GM12892 (cell line): ENCODE data around the gene UGGT2.

Experiments
- DNase-seq: peaks from one replicate; pipeline ENCODE4 v3.0.0; 2011; ENCODE audit not compliant: insufficient read length
- FAIRE-seq: peaks from 2 replicates; lab custom pipeline; 2011; peaks lifted over from hg19 to GRCh38; lab: Jason Lieb, UNC
- POLR2A ChIP-seq: IDR thresholded peaks from 2 replicates; pipeline ENCODE4 v1.6.1; 2011; ENCODE audit warnings: low read depth, low read length, control low read depth
- POLR2AphosphoS5 ChIP-seq: IDR thresholded peaks from 2 replicates; pipeline ENCODE4 v1.6.1; 2011; ENCODE audit warnings: low read depth, low read length, control low read depth
- TAF1 ChIP-seq: IDR thresholded peaks from 2 replicates; pipeline ENCODE4 v1.6.1; 2011; ENCODE audit warnings: low read depth, mild to moderate bottlenecking, control low read depth, low read length, borderline replicate concordance

UGGT2 gene

DNA sequence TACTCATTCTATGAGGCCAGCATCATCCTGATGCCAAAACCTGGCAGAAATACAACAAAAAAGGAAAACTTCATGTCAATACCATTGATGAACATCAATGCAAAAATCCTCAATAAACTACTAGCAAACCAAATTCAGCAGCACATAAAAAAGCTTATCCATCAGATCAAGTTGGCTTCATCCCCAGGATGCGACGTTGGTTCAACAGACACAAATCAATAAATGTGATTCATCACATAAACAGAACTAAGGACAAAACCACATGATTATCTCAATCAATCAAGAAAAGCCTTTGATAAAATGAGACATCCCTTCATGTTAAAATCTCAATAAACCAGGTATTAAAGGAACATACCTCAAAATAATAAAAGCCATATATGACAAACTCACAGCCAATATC lies 134.3 kb downstream of the UGGT2 start:
- no peak for DNase-seq
- FAIRE-seq, result no peak
- TF ChIP-seq POLR2AphosphoS5, result no peak
- TF ChIP-seq POLR2A, result no peak

DNA sequence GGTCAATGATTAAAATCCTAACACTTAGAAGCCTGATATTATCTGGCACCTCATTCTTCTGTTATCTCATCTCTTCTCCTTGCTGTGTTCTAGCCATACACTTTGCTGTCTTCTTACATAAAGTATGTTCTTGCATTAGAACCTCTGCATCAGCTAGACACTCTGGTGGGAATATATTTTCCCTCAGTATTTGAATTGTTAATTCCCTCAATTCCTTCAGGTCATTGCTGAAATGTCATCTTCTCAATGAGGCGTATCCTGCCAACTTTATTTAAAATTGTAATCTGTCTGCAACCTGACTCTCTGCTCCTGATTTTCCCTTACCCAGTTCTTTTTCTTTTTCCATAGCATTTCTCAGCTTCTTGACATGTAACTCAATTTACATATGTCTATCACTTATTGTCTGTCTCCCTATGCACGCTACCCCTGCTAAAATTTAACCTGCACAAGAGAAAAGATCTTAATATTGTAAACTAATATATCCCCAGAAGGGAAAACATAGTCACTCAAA lies 138.2 kb downstream of the UGGT2 start:
- TF ChIP-seq POLR2A, result no peak
- no peak for TF ChIP-seq POLR2AphosphoS5
- TF ChIP-seq TAF1, result no peak
- no peak for FAIRE-seq
- DNase-seq, result no peak

DNA sequence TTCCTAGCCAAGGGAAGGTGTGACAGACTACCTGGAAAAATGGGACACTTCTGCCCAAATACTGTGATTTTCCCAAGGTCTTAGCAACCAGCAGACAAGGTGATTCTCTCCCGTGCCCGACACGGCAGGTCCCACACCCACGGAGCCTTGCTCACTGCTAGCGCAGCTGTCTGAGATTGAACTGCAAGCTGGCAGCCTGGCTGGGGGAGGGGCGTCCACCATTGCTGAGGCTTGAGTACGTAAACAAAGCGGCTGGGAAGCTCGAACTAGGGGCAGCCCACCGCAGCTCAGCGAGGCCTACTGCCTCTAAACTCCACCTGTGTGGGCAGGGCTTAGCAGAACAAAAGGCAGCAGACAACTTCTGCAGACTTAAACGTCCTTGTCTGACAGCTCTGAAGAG lies 146.2 kb downstream of the UGGT2 start:
- no peak for TF ChIP-seq TAF1
- TF ChIP-seq POLR2AphosphoS5, result no peak
- no peak for TF ChIP-seq POLR2A
- FAIRE-seq, result no peak
- no peak for DNase-seq

DNA sequence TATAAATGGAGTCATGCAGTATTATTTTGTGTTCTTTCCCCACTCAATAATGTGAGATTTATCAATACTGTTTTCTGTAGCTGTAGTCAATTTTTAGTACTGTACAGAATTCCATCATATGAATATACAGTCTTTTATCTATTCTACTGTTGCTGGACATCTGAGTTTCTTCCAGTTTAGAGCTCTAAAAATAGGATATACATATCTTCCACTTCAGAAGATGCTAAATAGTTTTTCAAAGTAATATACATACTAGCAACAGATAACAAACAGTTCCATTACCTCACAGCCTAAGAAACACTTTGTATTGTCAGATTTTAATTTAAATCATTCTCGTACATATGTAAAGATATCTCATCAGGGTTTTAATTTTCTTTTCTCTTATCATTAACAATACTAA lies 149.6 kb downstream of the UGGT2 start:
- FAIRE-seq, result no peak
- no peak for DNase-seq
- TF ChIP-seq POLR2A (no peak), TAF1 (no peak), POLR2AphosphoS5 (no peak)

DNA sequence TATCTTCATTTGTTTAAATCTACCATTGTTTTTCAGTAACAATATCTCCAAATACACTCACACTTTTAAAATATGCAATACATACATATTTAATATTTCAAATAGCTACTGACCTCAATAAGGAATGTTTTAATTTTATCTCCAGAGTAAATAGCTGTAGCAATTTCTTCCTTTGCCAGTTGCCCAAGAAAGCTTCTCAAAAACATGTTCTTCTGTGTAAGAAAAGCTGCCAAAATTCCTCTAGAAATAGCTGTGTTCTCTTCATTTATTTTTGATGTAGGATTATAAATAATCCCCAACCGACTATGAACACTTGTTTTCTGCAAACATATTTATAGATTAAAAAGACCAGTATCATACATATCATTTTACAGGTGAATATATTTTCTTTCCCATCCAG lies 150.5 kb downstream of the UGGT2 start:
- FAIRE-seq (no peak), DNase-seq (no peak)
- TF ChIP-seq TAF1 (no peak), POLR2A (no peak), POLR2AphosphoS5 (no peak)

DNA sequence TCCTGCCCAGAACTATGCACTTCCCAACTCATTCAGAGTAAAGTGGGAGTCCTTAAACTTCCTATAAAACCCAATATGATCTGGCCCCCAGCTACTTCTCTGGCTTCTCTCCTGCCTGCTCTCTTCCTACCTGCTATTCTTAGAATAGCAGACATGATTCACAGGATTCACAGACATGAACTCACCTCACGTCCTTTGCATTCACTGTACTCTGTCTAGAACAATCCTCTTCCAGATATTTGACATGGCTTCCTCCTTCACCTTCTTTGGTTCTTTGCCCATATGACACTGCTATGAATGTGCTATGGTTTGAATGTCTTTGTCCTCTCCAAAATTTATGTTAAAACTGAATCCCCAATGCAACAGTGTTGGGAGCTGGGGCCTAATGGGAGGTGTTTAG lies 154.9 kb downstream of the UGGT2 start:
- FAIRE-seq (no peak), DNase-seq (no peak)
- TF ChIP-seq TAF1, result no peak
- no peak for TF ChIP-seq POLR2AphosphoS5
- no peak for TF ChIP-seq POLR2A

DNA sequence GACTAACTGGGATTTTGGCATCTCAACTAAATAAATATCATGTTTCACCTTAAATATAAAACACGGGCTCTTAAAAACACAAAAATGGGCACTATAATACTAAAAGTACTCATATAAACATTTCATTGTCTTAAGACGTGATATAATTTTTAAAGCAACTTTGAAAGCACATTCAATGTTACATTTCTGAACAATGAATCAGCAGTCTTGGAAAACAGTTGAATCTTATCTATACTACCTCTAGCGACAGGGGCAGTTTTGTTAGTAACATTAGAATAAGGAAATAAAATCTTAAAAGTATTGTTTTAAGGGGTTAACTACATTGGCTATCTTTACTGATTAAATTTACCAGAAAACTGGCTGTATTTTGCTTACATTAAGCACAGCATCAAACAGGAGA lies 156.9 kb downstream of the UGGT2 start:
- DNase-seq, result no peak
- TF ChIP-seq TAF1, result no peak
- FAIRE-seq, result no peak

DNA sequence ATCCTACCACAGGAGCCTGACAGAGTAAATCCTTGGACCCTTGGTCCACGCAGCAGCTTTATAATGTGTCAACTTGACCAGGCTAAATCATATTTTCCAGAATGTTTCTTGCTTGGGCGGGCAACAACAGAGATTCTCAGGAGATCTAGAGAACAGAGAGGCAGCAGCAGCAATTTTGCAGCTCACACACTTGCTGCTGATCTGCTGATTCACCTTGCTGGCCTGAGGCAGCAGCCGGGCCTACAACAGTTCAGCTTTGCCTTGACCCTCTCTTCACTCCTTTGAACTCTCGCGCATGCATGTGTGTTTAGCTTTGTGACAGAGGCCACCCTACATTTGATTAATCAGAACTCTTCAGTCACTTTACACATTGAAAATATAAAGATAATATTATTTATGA lies 159.3 kb downstream of the UGGT2 start:
- no peak for FAIRE-seq
- no peak for TF ChIP-seq POLR2AphosphoS5
- TF ChIP-seq TAF1, result no peak
- DNase-seq, result no peak

DNA sequence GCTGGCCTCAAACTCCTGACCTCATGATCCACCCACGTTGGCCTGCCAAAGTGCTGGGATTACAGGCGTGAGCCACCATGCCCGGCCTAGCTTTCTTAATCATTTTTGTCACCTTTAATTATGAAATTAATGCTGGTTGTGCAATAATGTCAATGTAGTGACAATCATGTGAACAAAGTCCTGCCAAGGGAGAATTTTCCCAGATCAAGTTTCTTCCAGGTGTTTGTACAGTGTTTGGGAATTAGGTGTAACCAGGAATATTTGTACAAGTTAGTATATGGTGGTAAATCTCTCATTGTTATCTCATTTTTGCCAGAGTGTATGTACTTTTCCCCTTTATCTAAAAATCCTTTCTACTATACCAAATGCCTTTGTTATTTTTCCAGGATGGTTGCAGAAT lies 171.1 kb downstream of the UGGT2 start:
- TF ChIP-seq TAF1, result no peak
- TF ChIP-seq POLR2AphosphoS5, result no peak
- TF ChIP-seq POLR2A, result no peak
- DNase-seq (no peak), FAIRE-seq (no peak)

DNA sequence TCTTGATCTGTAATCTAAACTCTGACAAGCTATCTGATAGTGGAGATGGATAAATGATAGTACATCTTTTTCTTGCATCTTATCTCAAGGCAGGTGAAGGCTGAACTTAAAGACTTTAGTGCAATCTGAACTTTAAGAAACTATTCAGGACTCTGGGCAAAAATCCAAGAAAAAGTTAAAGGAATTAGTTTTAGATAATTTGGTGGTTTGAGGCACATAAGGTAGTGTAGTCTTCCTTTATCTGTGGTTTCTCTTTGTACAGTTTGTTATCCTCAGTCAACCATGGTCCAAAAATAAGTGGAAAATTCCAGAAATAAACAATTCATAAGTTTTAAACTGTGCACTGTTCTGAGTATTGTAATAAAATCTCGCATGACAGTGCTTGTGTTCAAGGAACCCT lies 172.9 kb downstream of the UGGT2 start:
- no peak for DNase-seq
- no peak for FAIRE-seq
- TF ChIP-seq TAF1 (no peak), POLR2A (no peak), POLR2AphosphoS5 (no peak)

DNA sequence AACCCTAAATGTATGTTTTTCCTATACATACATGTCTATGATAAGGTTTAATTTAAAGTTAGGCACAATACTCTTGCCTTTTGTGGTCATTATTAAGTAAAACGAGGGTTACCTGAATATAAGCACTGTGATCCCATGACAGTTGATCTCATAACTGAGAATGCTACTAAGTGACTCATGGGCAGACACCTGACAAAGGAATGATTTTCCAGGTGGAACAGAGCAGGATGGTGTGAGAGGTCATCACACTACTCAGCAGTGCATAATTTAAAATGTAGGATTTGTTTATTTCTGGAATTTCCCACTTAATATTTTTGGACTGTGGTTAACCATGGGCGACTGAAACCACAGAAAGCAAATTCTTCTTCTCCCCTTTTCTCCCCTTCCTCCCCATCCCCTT lies 178.9 kb downstream of the UGGT2 start:
- FAIRE-seq (no peak), DNase-seq (no peak)
- TF ChIP-seq POLR2AphosphoS5 (no peak), TAF1 (no peak), POLR2A (no peak)

DNA sequence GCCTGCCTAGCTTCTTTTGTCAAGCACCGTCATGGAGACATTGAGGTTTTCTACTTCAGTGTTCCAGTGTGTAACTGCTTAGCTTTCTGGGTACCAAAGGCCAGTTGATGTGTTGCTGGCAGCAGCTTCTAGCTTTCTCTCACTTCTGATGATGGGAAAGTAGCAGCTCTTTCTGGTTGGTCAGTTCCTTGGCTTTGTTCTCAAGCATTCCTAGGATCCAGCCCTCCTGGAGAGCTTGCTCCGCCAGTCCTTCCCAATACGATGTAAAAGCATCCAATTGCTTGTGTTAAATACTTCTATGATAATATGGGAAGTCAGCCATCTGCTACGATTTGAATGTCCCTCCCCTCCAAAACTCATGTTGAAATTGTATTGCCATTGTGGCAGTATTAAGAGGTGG lies 182.8 kb downstream of the UGGT2 start:
- DNase-seq, result no peak
- FAIRE-seq, result no peak
- TF ChIP-seq TAF1 (no peak), POLR2A (no peak), POLR2AphosphoS5 (no peak)

DNA sequence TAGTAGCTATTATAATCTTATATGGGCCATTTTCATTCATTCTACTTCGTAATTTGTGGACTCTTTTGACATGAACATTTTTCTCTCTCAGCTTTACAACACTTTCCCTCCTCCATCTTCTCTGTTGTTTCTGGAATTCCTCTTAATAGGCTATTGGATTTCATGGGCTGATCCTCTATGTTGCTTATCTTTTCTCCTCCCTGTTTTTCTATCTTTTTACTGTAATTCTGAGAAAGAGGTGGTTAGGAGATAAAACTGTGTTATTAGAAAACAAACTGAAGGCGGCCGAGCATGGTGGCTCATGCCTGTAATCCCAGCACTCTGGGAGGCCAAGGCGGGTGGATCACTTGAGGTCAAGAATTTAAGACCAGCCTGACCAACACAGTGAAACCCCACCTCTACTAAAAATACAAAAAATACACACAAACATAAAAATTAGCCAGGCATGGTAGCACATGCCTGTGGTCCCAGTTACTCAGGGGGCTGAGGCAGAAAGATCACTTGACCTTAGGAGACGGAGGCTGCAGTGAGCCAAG lies 188.1 kb downstream of the UGGT2 start:
- FAIRE-seq, result no peak
- DNase-seq, result no peak
- TF ChIP-seq POLR2AphosphoS5 (no peak), TAF1 (no peak), POLR2A (no peak)

DNA sequence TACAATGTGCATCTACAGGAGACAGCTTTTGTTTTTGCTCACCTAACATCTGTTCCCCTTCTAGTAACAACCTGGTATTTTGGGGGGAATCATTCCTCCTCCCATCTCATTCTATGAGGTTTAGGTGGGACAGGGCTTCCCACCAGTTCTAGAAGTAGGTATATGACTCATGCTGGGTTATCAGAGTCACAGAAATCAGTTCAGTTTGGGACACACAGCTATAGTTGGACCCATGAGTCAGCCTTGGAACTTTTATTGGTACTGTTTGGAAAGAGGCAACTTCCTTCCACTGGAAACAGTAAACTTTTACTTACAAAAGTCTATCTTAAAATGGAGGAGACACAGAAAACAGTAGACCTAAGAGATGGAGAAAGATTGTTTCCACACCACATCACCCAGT lies 190.8 kb downstream of the UGGT2 start:
- DNase-seq (no peak), FAIRE-seq (no peak)

More for the DNA sequence above, 190.8 kb downstream of the UGGT2 start:
- TF ChIP-seq POLR2AphosphoS5 (no peak), POLR2A (no peak), TAF1 (no peak)
